Measurements from ENCODE around the gene TIGIT.

- TF ChIP-seq YY1 (IDR thresholded peaks at IDR 0.05; ENCODE audit: insufficient read depth, insufficient read length) (no peak), ZNF274 (IDR thresholded peaks at IDR 0.05; ENCODE audit: low read depth, low read length) (no peak)
These were observed 34.3 kb upstream of the TIGIT start for GRCh38 chr3:114259566-114259965.
